Stimulated activated CD8-positive, alpha-beta memory T cell treated with anti-CD3 and anti-CD28 coated beads, Interleukin-12 subunit alpha, Interleukin-12 subunit beta, amount 100 ng/mL, for 24 hours (primary cell): ENCODE results near the gene PHOX2B.
"Not testable (repeated sequence)": the region's sequence is repeated elsewhere in the genome, so short reads cannot be mapped to it uniquely, and the experiment has no call there.

Experiments used
- DNase-seq: peaks from one replicate; pipeline ENCODE4 v3.0.0-alpha.2; 2020; ENCODE audit errors: extremely low read depth

PHOX2B gene

GRCh38 chr4:41712425-41712824, 36.1 kb downstream of the PHOX2B start:
- DNase-seq, result no peak

- DNase-seq, result not testable (repeated sequence)
Observed at GRCh38 chr4:41711654-41712053, 36.9 kb downstream of the PHOX2B start.

GRCh38 chr4:41709844-41710481, 38.6 kb downstream of the PHOX2B start:
- no peak for DNase-seq

GRCh38 chr4:41703785-41704184, 44.7 kb downstream of the PHOX2B start:
- DNase-seq, result no peak

- no peak for DNase-seq
Observed at GRCh38 chr4:41702770-41703169, 45.8 kb downstream of the PHOX2B start.

GRCh38 chr4:41701983-41702382, 46.5 kb downstream of the PHOX2B start:
- DNase-seq, result no peak

- no peak for DNase-seq
Observed at GRCh38 chr4:41696763-41697162, 51.8 kb downstream of the PHOX2B start.

GRCh38 chr4:41696131-41696530, 52.4 kb downstream of the PHOX2B start:
- DNase-seq, result no peak
